Neural cell (in vitro differentiated cells): Measurements from ENCODE around the gene ABHD12. TPM values are rescaled to one million over a fixed set of nuclear protein-coding genes. Genes with fewer than 3 reads are reported as not detected.

ENCODE experiments used
- H2AFZ ChIP-seq: fragments of 200-600, 300-800 bp; sonication (generic), shearing (Covaris generic); 2 replicates; pipeline ENCODE4 v1.6.0; 2014; ENCODE audit warnings: low read depth, mild to moderate bottlenecking, antibody characterized with exemption, low read length, moderate library complexity
- H3F3A ChIP-seq: fragments of 200-600 bp; shearing (Covaris generic); 2 replicates; pipeline ENCODE4 v1.6.1; 2016; ENCODE audit warnings: mild to moderate bottlenecking, moderate library complexity, mixed read lengths, antibody characterized with exemption, low read length; ENCODE audit not compliant: insufficient read depth, poor library complexity, severe bottlenecking
- H3K27ac ChIP-seq: fragments of 200-600, 300-800 bp; sonication (generic), shearing (Covaris generic); 2 replicates; pipeline ENCODE4 v1.5.1; 2014; ENCODE audit warnings: mild to moderate bottlenecking, low read length, moderate library complexity
- H3K27me3 ChIP-seq: fragments of 300-800, 200-600 bp; sonication (generic), shearing (Covaris generic); 2 replicates; pipeline ENCODE4 v1.6.0; 2014; ENCODE audit warnings: mild to moderate bottlenecking, low read depth, low read length, moderate library complexity; ENCODE audit not compliant: insufficient read depth
- H3K36me3 ChIP-seq: fragments of 300-800, 200-600 bp; sonication (generic), shearing (Covaris generic); 2 replicates; pipeline ENCODE4 v1.5.1; 2014; ENCODE audit warnings: mild to moderate bottlenecking, antibody characterized with exemption, low read length, moderate library complexity; ENCODE audit not compliant: insufficient read depth
- H3K4me2 ChIP-seq: fragments of 300-800, 200-600 bp; sonication (generic), shearing (Covaris generic); 2 replicates; pipeline ENCODE4 v1.6.0; 2014; ENCODE audit warnings: mild to moderate bottlenecking, low read length
- H3K4me3 ChIP-seq: fragments of 300-800, 200-600 bp; sonication (generic), shearing (Covaris generic); 2 replicates; pipeline ENCODE4 v1.5.1; 2014; ENCODE audit warnings: mild to moderate bottlenecking, low read length, moderate library complexity
- H3K79me2 ChIP-seq: fragments of 200-600 bp; shearing (Covaris generic); replicated peaks from 2 replicates; pipeline ENCODE4 v1.6.0; 2014; ENCODE audit warnings: mild to moderate bottlenecking, low read length, moderate library complexity; ENCODE audit not compliant: insufficient read depth
- H3K9ac ChIP-seq: fragments of 300-800, 200-600 bp; sonication (generic), shearing (Covaris generic); 2 replicates; pipeline ENCODE4 v1.6.1; 2016; ENCODE audit warnings: mild to moderate bottlenecking, low read length, mixed read lengths
- H3K9me2 ChIP-seq: fragments of 200-600 bp; shearing (Covaris generic); 2 replicates; pipeline ENCODE4 v1.6.1; 2016; ENCODE audit warnings: mild to moderate bottlenecking, low read length, mixed read lengths; ENCODE audit not compliant: insufficient read depth
- H3K9me3 ChIP-seq: fragments of 200-600, 300-800 bp; sonication (generic), shearing (Covaris generic); 2 replicates; pipeline ENCODE4 v1.6.1; 2016; ENCODE audit warnings: mild to moderate bottlenecking, mixed run types, low read length, moderate library complexity, mixed read lengths
- H4K20me1 ChIP-seq: fragments of 200-600 bp; shearing (Covaris generic); 2 replicates; pipeline ENCODE4 v1.6.1; 2016; ENCODE audit warnings: mild to moderate bottlenecking, mixed run types; ENCODE audit not compliant: insufficient read depth
- EP300 ChIP-seq: fragments of 450-650 bp; conservative IDR thresholded peaks from 2 replicates; pipeline ENCODE4 v1.6.1; 2014; ENCODE audit warnings: antibody characterized with exemption, mild to moderate bottlenecking, moderate library complexity; ENCODE audit not compliant: poor library complexity, severe bottlenecking
- EZH2 ChIP-seq: fragments of 200-600, 300-800 bp; shearing (Covaris generic), sonication (generic); IDR thresholded peaks from 2 replicates; pipeline ENCODE4 v1.6.1; 2014; ENCODE audit warnings: antibody characterized with exemption, low read length, borderline replicate concordance, mild to moderate bottlenecking; ENCODE audit not compliant: insufficient read depth, poor library complexity, severe bottlenecking
- MXI1 ChIP-seq: fragments of 450-650 bp; conservative IDR thresholded peaks from 2 replicates; pipeline ENCODE4 v1.6.1; 2014; ENCODE audit warnings: antibody characterized with exemption, mild to moderate bottlenecking; ENCODE audit not compliant: poor library complexity, severe bottlenecking
- POLR2AphosphoS5 ChIP-seq: IDR thresholded peaks from 2 replicates; pipeline ENCODE4 v1.6.1; 2012
- RAD21 ChIP-seq: fragments of 450-650 bp; conservative IDR thresholded peaks from 2 replicates; pipeline ENCODE4 v1.6.1; 2014; ENCODE audit warnings: antibody characterized with exemption, mild to moderate bottlenecking, moderate library complexity
- REST ChIP-seq: IDR thresholded peaks from 2 replicates; pipeline ENCODE4 v1.6.1; 2012; ENCODE audit warnings: borderline replicate concordance
- SMC3 ChIP-seq: fragments of 450-650 bp; conservative IDR thresholded peaks from 2 replicates; pipeline ENCODE4 v1.6.1; 2014; ENCODE audit warnings: antibody characterized with exemption, mild to moderate bottlenecking, moderate library complexity; ENCODE audit not compliant: poor library complexity
- TAF1 ChIP-seq: IDR thresholded peaks from 2 replicates; pipeline ENCODE4 v1.6.1; 2012; ENCODE audit warnings: low read depth
- polyA plus RNA-seq: library from polyadenylated mRNA; depleted of rRNA; stranded (reverse); fragments of >200 nt; gene quantifications from 2 replicates; pipeline ENCODE4 v1.2.3, GENCODE V29; 2014
- TF ChIP-seq, protein P1 (sequence below): fragments of 450-650 bp; IDR thresholded peaks from 2 replicates; pipeline ENCODE4 v1.5.1; 2014; ENCODE audit warnings: antibody characterized with exemption, mild to moderate bottlenecking, moderate library complexity; ENCODE audit not compliant: poor library complexity, severe bottlenecking

ABHD12 gene
- polyA plus RNA-seq, 1 donor from 2014 or later = 32.3 TPM

GRCh38 chr20:25408890-25409289 lies 18.3 kb upstream of the ABHD12 start:
- no peaks in the 10 kb centered on the region for H3F3A ChIP-seq
- TF ChIP-seq RAD21 (no peak), TAF1 (no peak), EP300 (no peak), POLR2AphosphoS5 (no peak), MXI1 (no peak), REST (no peak), EZH2 (no peak), SMC3 (no peak)
- TF ChIP-seq, protein P1, sequence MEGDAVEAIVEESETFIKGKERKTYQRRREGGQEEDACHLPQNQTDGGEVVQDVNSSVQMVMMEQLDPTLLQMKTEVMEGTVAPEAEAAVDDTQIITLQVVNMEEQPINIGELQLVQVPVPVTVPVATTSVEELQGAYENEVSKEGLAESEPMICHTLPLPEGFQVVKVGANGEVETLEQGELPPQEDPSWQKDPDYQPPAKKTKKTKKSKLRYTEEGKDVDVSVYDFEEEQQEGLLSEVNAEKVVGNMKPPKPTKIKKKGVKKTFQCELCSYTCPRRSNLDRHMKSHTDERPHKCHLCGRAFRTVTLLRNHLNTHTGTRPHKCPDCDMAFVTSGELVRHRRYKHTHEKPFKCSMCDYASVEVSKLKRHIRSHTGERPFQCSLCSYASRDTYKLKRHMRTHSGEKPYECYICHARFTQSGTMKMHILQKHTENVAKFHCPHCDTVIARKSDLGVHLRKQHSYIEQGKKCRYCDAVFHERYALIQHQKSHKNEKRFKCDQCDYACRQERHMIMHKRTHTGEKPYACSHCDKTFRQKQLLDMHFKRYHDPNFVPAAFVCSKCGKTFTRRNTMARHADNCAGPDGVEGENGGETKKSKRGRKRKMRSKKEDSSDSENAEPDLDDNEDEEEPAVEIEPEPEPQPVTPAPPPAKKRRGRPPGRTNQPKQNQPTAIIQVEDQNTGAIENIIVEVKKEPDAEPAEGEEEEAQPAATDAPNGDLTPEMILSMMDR = no peak
- H3K27ac ChIP-seq = no peak overlapping the region
- peak overlapping the region; percentile 83 for H3K4me3 ChIP-seq
- no peaks in the 10 kb centered on the region for H3K27me3 ChIP-seq
- no peak overlapping the region for H2AFZ ChIP-seq
- no peaks in the 10 kb centered on the region for H3K36me3 ChIP-seq
- no peaks in the 10 kb centered on the region for H3K9me3 ChIP-seq
- H3K9ac ChIP-seq = no peak overlapping the region
- H3K9me2 ChIP-seq = no peaks in the 10 kb centered on the region
- peaks cover 10% of the 10 kb centered on the region for H3K79me2 ChIP-seq
- H3K4me2 ChIP-seq = no peak overlapping the region
- H4K20me1 ChIP-seq = no peaks in the 10 kb centered on the region

- H3K4me2 ChIP-seq = peak overlapping the region; percentile 92
- no peaks in the 10 kb centered on the region for H3K36me3 ChIP-seq
- peak overlapping the region; percentile 45 for H2AFZ ChIP-seq
- H3K9me2 ChIP-seq = no peaks in the 10 kb centered on the region
- H3K4me3 ChIP-seq = peak overlapping the region; percentile 83
- no peaks in the 10 kb centered on the region for H3K27me3 ChIP-seq
- H3F3A ChIP-seq = no peaks in the 10 kb centered on the region
- H3K9ac ChIP-seq = peak overlapping the region; percentile 50
- peaks cover 10% of the 10 kb centered on the region for H3K79me2 ChIP-seq
- H3K9me3 ChIP-seq = peaks cover 6% of the 10 kb centered on the region
- no peak for TF ChIP-seq RAD21
- TF ChIP-seq SMC3 = no peak
- TF ChIP-seq TAF1 = no peak
- TF ChIP-seq MXI1 = no peak
- TF ChIP-seq POLR2AphosphoS5 = no peak
- TF ChIP-seq EZH2 = no peak
- TF ChIP-seq EP300 = no peak
- TF ChIP-seq, protein P1 = no peak
- no peaks in the 10 kb centered on the region for H4K20me1 ChIP-seq
- H3K27ac ChIP-seq = no peak overlapping the region
Observed at GRCh38 chr20:25408170-25408547, 17.5 kb upstream of the ABHD12 start.
